MCF 10A (cell line): ENCODE data around the gene C20orf202. TPM values are rescaled to one million over a fixed set of nuclear protein-coding genes. Genes with fewer than 3 reads are reported as not detected.

Source experiments
- BruUV-seq: library from RNA; stranded (reverse); fragments of 400-500 nt; replicated peaks from 2 replicates; lab custom pipeline; 2021; lab: Mats Ljungman, UMichigan
- CTCF ChIA-PET: fragments of 300-600 bp; sonication (Branson Sonifier 250); formaldehyde crosslinking; extraction: SDS; loops from one replicate; lab custom pipeline; 2021; ENCODE audit warnings: antibody characterized with exemption, inconsistent platforms; lab: Yijun Ruan, JAX
- POLR2A ChIA-PET: fragments of 300-600, 350-650 bp; sonication (Branson Sonifier 250); formaldehyde crosslinking; extraction: SDS; loops from one replicate; lab custom pipeline; 2020; ENCODE audit warnings: antibody characterized with exemption, inconsistent platforms; lab: Yijun Ruan, JAX
- DNase-seq: peaks from one replicate; pipeline ENCODE4 v3.0.0-alpha.2; 2018; ENCODE audit not compliant: unreplicated experiment
- H3K27ac Mint-ChIP-seq: one replicate; pipeline ENCODE4 v1.8.0; 2022; ENCODE audit warnings: mild to moderate bottlenecking, low read depth, mixed read lengths; ENCODE audit not compliant: unreplicated experiment
- H3K27me3 Mint-ChIP-seq: one replicate; pipeline ENCODE4 v1.8.0; 2022; ENCODE audit warnings: mixed read lengths; ENCODE audit not compliant: insufficient read depth, unreplicated experiment
- H3K36me3 Mint-ChIP-seq: one replicate; pipeline ENCODE4 v1.8.0; 2022; ENCODE audit warnings: mild to moderate bottlenecking, moderate library complexity, mixed read lengths; ENCODE audit not compliant: insufficient read depth, unreplicated experiment
- H3K4me1 Mint-ChIP-seq: one replicate; pipeline ENCODE4 v1.8.0; 2022; ENCODE audit warnings: mixed read lengths; ENCODE audit not compliant: insufficient read depth, unreplicated experiment
- H3K4me3 Mint-ChIP-seq: one replicate; pipeline ENCODE4 v1.8.0; 2022; ENCODE audit warnings: mild to moderate bottlenecking, moderate library complexity, mixed read lengths; ENCODE audit not compliant: unreplicated experiment
- H3K9me3 Mint-ChIP-seq: one replicate; pipeline ENCODE4 v1.8.0; 2022; ENCODE audit warnings: mixed read lengths; ENCODE audit not compliant: unreplicated experiment
- intact Hi-C: fragments of 100-400 bp; cut with micrococcal nuclease; formaldehyde crosslinking; loops from 2 replicates; pipeline ENCODE4 v1.14.1; 2022
- total RNA-seq: library from RNA; stranded (reverse); gene quantifications from 2 replicates; pipeline ENCODE4 v1.2.3, GENCODE V29; 2022
- TF ChIP-seq, protein P1 (sequence below): fragments of 200-600 bp; IDR thresholded peaks from one replicate; pipeline ENCODE4 v1.8.0; 2022; ENCODE audit warnings: antibody characterized with exemption, mild to moderate bottlenecking; ENCODE audit not compliant: unreplicated experiment

The C20orf202 gene
- total RNA-seq, 1 experiment from 2014 or later = not detected

- Mint-ChIP-seq H3K4me1 (no peaks in the 10 kb centered on the region), H3K27ac (no peak overlapping the region), H3K27me3 (peaks cover 27% of the 10 kb centered on the region), H3K9me3 (no peaks in the 10 kb centered on the region), H3K4me3 (no peak overlapping the region), H3K36me3 (no peaks in the 10 kb centered on the region)
- ChIA-PET POLR2A (interaction anchor here (0.7 to 1.4 kb wide), 2 partner anchors 19 to 122 kb away, joined by 3 read pairs; no protein-coding TSS in a partner anchor), CTCF (interaction anchor here (0.7 to 2.8 kb wide), 3 partner anchors 16 to 1624 kb away, joined by 3 to 13 read pairs (median 4); no protein-coding TSS in a partner anchor)
- DNase-seq = no peak
- intact Hi-C loops = no loop called here
- BruUV-seq = no TSS peak
- TF ChIP-seq, protein P1, sequence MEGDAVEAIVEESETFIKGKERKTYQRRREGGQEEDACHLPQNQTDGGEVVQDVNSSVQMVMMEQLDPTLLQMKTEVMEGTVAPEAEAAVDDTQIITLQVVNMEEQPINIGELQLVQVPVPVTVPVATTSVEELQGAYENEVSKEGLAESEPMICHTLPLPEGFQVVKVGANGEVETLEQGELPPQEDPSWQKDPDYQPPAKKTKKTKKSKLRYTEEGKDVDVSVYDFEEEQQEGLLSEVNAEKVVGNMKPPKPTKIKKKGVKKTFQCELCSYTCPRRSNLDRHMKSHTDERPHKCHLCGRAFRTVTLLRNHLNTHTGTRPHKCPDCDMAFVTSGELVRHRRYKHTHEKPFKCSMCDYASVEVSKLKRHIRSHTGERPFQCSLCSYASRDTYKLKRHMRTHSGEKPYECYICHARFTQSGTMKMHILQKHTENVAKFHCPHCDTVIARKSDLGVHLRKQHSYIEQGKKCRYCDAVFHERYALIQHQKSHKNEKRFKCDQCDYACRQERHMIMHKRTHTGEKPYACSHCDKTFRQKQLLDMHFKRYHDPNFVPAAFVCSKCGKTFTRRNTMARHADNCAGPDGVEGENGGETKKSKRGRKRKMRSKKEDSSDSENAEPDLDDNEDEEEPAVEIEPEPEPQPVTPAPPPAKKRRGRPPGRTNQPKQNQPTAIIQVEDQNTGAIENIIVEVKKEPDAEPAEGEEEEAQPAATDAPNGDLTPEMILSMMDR = no peak
These were observed 26.3 kb downstream of the C20orf202 start for GRCh38 chr20:1229541-1229940.

DNA sequence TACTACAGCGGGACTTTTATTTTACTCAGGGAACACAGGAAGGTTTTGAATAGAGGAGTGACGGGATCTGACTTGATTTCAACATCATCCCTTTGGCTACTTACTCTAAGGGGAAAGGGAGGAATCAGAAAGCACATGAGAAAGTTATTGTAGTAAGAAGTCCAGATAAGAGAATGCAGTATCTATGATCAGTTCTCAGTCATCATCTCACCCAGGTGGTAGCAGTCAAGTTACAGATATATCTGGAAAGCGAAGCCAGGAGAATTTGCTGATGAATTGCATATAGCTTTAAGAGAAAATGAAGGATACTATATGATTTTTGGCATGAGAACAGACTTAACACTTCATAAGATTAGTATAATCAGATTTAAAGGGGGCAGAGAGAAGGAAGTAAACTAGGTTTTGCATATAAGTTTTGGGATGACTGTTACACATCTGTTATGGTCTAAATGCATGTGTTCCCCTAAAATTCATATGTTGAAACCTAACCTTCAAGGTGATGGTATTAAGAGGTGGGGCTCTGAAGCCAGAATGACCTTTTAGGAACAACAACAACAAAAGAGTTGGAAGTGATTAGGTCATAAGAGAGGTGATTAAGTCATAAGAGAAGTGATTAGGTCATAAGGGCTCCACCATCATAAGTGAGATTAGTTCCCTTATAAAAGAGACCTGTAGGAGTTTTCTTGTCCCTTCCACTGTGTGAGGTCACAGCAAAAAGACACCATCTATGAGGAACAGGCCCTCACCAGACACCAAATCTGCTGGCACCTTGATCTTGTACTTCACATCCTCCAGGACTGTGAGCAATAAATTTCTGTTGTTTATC lies 29.2 kb downstream of the C20orf202 start:
- intact Hi-C loops = no loop called here
- Mint-ChIP-seq H3K9me3 (no peaks in the 10 kb centered on the region), H3K27ac (no peak overlapping the region), H3K36me3 (no peaks in the 10 kb centered on the region), H3K4me3 (no peak overlapping the region), H3K27me3 (peaks cover 46% of the 10 kb centered on the region), H3K4me1 (no peaks in the 10 kb centered on the region)
- no TSS peak for BruUV-seq
- no peak for DNase-seq
- TF ChIP-seq, protein P1 = no peak
- ChIA-PET CTCF (no interaction called here), POLR2A (no interaction called here)

GRCh38 chr20:1240549-1240948 lies 37.3 kb downstream of the C20orf202 start:
- H3K4me3 Mint-ChIP-seq = no peak overlapping the region
- no peaks in the 10 kb centered on the region for H3K36me3 Mint-ChIP-seq
- ChIA-PET POLR2A (interaction anchor here (0.8 to 1.4 kb wide), 3 partner anchors 13 to 407 kb away, joined by 3 to 4 read pairs (median 3); partner anchors contain the start of gene FAM110A), CTCF (interaction anchor here (0.7 kb wide), 1 partner anchor 284 kb away, joined by 3 read pairs; no protein-coding TSS in a partner anchor)
- intact Hi-C loops = no loop called here
- TF ChIP-seq, protein P1 = no peak
- no peak for DNase-seq
- BruUV-seq = no TSS peak
- no peak overlapping the region for H3K27ac Mint-ChIP-seq
- H3K9me3 Mint-ChIP-seq = no peaks in the 10 kb centered on the region
- H3K4me1 Mint-ChIP-seq = no peaks in the 10 kb centered on the region
- peaks cover 75% of the 10 kb centered on the region for H3K27me3 Mint-ChIP-seq

DNA sequence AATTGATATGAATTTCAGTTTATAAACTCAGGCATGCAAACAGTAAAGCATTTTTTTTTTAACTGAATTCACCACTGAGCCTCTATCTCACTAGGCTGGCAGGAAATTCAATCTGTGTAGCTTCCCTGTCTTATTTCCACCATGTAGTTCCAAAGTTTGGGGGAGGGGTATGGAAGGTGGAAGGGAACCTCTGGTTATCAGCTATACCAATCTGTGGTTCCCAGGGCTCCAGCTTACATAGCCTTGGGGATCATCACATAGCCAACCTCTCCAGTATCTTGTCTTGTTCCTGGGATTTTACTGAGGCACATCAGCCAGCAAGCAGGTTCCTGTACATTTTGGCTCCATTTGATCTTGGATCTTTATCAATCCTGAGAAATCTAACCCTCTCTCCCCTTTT lies 38.2 kb downstream of the C20orf202 start:
- CTCF ChIA-PET = interaction anchor here (0.6 to 0.8 kb wide), 4 partner anchors 156 to 560 kb away, joined by 3 read pairs; no protein-coding TSS in a partner anchor
- no peak for DNase-seq
- Mint-ChIP-seq H3K27ac (no peak overlapping the region), H3K4me1 (no peaks in the 10 kb centered on the region), H3K9me3 (no peaks in the 10 kb centered on the region), H3K4me3 (no peak overlapping the region), H3K36me3 (no peaks in the 10 kb centered on the region), H3K27me3 (peaks cover 74% of the 10 kb centered on the region)
- intact Hi-C loops = no loop called here
- TF ChIP-seq, protein P1 = no peak
- POLR2A ChIA-PET = interaction anchor here (0.8 to 1.4 kb wide), 2 partner anchors 103 to 407 kb away, joined by 3 read pairs; partner anchors contain the start of gene FAM110A
- no TSS peak for BruUV-seq
